ENCODE results near the gene VRK3. TPM values are rescaled to one million over a fixed set of nuclear protein-coding genes. Genes with fewer than 3 reads are reported as not detected.
A peak's percentile ranks its signal among the peaks of the same experiment; 100 is the strongest.
"Not testable (repeated sequence)": the region's sequence is repeated elsewhere in the genome, so short reads cannot be mapped to it uniquely, and the experiment has no call there.

The VRK3 gene
- polyA plus RNA-seq, 12 donors, result 15.8 to 31.7 (median 19.8) TPM; not detected in 1

DNA sequence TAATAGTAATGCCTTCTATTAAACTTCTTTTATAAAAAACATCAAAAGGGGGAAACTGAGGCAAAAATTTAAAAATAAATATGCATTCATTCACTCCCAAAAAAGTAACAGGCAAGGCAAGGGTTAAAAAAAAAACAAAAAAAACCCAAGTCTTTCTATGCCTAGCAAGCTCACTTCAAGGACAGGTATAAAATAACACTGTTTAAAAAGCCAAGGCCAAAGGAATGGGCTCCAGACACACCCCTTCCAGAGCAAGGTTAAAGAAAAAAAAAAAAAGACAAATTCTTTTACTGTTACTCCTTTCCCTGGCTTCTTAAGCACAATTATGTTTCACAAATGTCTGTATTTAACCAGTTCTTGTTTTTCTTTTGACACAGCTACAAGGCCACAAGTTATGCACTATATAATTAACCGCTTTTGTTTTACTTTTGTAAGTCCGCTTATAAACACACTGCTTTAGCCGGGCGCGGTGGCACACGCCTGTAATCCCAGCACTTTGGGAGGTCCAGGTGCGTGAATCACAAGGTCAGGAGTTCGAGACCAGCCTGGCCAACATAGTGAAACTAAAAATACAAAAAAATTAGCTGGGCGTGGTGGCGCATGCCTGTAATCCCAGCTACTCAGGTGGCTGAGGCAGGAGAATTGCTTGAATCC, 67.8 kb downstream of the VRK3 start:
- DNase-seq, result no peak

- DNase-seq, result no peak
These were observed 69.1 kb downstream of the VRK3 start for GRCh38 chr19:49956115-49956495.

DNA sequence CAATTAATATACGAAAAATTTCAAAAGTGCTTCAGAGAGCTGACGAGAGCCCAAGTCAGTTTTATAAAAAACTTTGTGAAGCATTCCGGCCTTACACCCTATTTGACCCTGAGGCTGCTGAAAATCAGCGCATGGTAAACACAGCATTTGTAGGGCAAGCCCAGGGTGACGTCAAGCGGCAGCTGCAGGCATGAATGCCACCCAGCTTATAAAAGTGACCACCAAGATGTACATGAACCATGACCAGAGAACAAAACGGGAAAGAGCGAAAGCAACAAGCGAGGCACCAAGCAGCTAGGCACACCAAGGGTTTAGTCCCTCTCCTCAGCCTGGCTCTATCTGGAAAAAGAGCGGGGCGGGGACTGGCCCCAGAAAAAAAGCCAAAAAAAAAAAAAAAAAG, 70.2 kb downstream of the VRK3 start:
- peak; percentile 20 for DNase-seq

DNA sequence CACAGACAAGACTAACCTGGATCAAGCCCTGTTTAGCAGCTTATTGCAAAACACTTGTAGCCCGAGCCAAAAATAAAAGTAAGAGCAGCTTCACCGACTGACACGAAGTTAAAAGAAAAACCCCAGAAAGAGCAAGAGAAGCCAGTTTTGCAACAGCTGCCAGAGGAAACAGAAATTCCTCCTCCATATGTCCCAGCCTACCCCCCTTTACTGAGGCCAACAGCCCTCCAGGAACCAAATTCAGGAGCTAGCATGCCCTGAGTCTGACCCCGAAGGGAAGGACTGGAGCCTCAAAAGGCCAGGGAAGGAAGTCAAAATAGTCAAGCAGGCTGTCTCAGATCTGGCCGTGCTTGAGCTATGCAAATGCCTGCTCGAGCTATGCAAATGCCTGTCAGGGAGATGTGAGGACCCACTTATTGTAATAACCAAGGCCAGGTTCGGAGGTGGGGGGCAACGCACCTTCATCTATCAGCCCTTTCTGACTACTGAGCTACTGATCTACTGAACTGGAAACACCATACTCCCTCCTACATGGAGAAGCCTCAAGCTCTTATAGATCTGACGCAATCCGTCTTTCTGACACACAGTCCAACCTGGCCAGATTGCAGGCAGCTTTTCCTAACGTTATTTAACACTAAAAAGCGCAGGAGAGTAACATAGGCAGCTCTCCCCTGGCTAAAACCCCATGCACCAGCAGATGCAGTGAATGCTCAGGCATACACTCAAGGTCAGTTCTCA, 70.9 kb downstream of the VRK3 start:
- peak; percentile 46 for DNase-seq

- DNase-seq, result no peak
These were observed 71.8 kb downstream of the VRK3 start for GRCh38 chr19:49953416-49953815.

DNA sequence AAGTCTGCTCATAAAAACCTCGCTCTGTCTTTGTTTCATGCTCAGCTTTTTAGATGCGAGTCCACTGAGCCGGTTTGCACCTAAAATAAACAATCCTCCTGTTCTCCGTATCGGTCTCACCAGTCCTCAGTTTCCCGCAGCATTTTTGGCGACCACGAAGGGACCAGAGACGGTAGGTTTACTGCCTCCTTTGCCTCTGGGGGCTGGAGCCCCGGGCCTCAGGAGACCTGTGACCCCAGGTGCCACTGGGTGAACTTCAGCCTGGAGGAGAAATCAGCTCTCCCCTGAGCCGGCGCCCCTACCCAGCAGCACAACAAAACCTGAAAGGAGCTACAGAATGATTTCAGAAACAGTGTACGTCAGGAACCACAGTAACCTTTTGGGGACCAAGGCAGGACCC, 72.3 kb downstream of the VRK3 start:
- DNase-seq, result no peak

DNA sequence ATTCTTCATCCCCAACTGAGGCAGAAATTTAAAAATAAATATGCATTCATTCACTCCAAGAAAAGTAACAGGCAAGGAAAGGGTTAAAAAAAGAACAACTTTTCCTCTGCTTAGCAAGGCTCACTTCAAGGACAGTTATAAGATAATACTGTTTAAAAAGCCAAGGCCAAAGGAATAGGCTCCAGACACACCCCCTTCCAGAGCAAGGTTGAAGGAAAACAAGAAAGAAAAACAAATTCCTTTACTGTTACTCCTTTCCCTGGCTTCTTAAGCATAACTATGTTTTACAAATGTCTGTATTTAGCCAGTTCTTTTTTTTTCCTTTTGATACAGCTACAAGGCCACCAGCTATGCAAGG, 72.7 kb downstream of the VRK3 start:
- no peak for DNase-seq

GRCh38 chr19:49951806-49952478, 73.2 kb downstream of the VRK3 start:
- DNase-seq, result no peak

- DNase-seq, result no peak
These were observed 74.1 kb downstream of the VRK3 start for GRCh38 chr19:49950956-49951526.

GRCh38 chr19:49950590-49950948, 74.6 kb downstream of the VRK3 start:
- DNase-seq, result no peak

GRCh38 chr19:49949742-49950589, 75.2 kb downstream of the VRK3 start:
- no peak for DNase-seq

DNA sequence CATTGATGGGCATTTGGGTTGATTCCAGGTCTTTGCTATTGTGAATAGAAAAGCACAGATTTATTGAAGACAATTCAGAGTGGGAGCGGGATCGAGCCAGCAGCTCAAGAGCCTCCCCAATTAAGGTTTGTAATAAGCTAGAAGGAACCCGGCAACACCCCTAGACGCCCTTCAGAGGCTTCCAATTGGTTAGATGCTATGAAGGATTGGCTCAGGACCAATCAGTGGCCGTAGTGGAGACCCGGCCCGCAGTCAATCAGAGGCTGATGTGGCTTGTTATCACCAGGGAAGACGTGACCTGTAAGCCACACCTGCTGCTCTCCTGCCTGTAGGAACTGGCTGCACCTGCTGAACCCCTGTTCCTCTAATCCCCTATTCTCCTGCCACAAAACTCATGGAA, 78.8 kb downstream of the VRK3 start:
- no peak for DNase-seq

DNA sequence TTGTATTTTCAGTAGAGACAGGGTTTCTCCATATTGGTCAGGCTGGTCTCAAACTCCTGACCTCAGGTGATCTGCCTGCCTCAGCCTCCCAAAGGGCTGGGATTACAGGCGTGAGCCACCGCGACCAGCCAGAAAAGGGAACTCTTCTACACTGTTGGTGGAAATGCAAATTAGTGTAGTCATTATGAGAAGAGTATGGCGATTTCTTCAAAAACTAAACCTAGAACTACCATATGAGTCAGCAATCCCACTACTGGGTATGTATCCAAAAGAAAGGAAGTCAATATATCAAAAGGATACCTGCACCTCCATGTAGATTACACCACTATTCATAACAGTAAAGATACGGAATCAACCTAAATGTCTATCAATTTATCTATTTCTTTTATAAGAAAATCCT, 80.6 kb downstream of the VRK3 start:
- not testable (repeated sequence) for DNase-seq

GRCh38 chr19:49940482-49940791, 84.7 kb downstream of the VRK3 start:
- no peak for DNase-seq

DNA sequence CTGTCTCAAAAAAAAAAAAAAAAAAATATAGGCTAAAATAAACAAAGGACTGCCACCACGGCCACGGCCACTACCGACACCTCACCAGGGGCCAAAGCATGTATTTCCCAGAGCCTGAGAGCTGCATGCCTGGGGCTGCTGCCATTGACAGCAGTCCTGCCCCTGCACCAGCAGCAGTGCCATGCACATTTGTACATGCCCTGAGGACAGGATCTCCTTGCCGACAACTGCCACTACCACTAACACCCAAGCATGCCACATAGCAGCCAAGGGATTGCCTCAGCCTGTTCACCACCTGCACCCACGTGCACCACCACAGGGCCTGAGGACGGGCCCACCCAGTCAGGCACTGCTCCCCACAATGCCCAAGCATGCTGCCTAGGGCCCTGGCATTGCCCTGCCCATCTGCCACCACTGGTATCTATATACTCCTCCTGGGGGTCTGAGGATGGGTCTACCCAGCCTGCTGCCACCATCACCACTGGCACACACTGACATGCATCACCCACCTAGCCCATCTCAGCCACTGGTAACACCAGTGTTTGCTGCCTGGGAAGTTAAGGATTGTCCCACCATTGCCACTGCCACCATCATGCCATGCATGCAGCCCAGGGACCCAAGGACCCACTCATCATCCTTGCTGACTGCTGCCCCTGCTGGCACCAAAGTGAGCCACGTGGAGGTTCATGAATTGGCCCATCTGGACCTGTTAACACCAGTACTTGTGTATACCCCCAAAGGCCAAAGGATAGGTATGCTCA, 85.3 kb downstream of the VRK3 start:
- DNase-seq, result no peak

- no peak for DNase-seq
These were observed 86.5 kb downstream of the VRK3 start for GRCh38 chr19:49938662-49939061.

GRCh38 chr19:49937750-49938381, 87.3 kb downstream of the VRK3 start:
- DNase-seq, result peak; percentile 81

DNA sequence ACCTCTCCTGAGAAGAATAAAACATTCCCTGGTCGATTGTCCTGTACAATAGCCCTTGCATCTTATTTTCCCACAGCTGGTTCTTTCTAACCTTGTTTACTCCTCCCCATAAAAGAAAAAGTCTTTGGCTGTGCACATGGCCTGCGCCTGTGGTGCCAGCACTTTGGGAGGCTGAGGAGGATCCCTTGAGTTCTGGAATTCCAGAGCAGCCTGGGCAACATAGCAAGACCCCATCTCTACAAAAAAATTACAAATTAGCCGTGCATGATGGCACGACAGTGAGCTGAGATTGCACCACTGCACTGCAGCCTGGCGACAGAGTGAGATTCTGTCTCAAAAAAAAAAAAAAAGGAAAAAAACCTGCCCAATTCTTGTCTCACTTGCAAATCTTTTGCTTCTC, 88.6 kb downstream of the VRK3 start:
- DNase-seq, result no peak

GRCh38 chr19:49933643-49934042, 91.5 kb downstream of the VRK3 start:
- no peak for DNase-seq

DNA sequence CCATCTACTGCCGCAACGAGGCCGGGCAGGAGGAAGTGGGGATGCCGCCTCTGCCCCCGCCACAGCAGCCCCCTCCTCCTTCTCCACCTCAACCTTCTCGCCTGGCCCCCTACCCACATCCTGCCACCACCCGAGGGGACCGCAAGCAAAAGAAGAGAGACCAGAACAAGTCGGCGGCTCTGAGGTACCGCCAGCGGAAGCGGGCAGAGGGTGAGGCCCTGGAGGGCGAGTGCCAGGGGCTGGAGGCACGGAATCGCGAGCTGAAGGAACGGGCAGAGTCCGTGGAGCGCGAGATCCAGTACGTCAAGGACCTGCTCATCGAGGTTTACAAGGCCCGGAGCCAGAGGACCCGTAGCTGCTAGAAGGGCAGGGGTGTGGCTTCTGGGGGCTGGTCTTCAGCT, 92.4 kb downstream of the VRK3 start:
- no peak for DNase-seq

- DNase-seq, result no peak
These were observed 93.1 kb downstream of the VRK3 start for GRCh38 chr19:49932041-49932451.

Data from muscle of arm (tissue), 12 donors.